HCT116 (cell line): ENCODE results near the gene NANOS1. TPM values are rescaled to one million over a fixed set of nuclear protein-coding genes. Genes with fewer than 3 reads are reported as not detected.

Source experiments
- ATAC-seq: fragments of 200-7000 bp; cut with Tn5 transposase; 2 replicates; pipeline ENCODE4 v1.9.1; 2020; ENCODE audit warnings: mild to moderate bottlenecking, moderate library complexity
- Bru-seq: library from RNA; stranded (reverse); fragments of 400-500 nt; gene quantifications from one replicate; lab custom pipeline; 2021; lab: Mats Ljungman, UMichigan
- BruChase-seq, 2 experiments: library from RNA; stranded (reverse); fragments of 400-500 nt; gene quantifications; one replicate each; lab custom pipeline; 2021; lab: Mats Ljungman, UMichigan
- BruUV-seq: library from RNA; stranded (reverse); fragments of 400-500 nt; replicated peaks from 2 replicates; lab custom pipeline; 2021; lab: Mats Ljungman, UMichigan
- CTCF ChIA-PET: fragments of 300-600 bp; sonication (Branson Sonifier 250); formaldehyde crosslinking; loops from one replicate; lab custom pipeline; 2021; ENCODE audit warnings: antibody characterized with exemption; lab: Charles Lee
- POLR2A ChIA-PET: fragments of 300-600, 350-600 bp; sonication (Branson Sonifier 250); formaldehyde crosslinking; loops from one replicate; lab custom pipeline; 2021; ENCODE audit warnings: antibody characterized with exemption; lab: Charles Lee
- RAD21 ChIA-PET, 2 experiments: fragments of 300-600 bp; sonication (Branson Sonifier 250); formaldehyde crosslinking; loops; one replicate each; lab custom pipeline; 2023; ENCODE audit warnings: low total read pairs in 2 of 2; ENCODE audit not compliant: uncharacterized antibody in 2 of 2, unreplicated experiment in 2 of 2, low non-redundant PET in 1 of 2; lab: Charles Lee
- DNase-seq: peaks from one replicate; pipeline ENCODE4 v3.0.0-alpha.2; 2010; ENCODE audit warnings: low read depth, low spot score
- H2AFZ ChIP-seq: fragments of 200-600 bp; shearing (Covaris generic), sonication (generic); 2 replicates; pipeline ENCODE4 v1.6.1; 2017; ENCODE audit warnings: low read depth, mixed run types, mixed read lengths, antibody characterized with exemption, low read length; ENCODE audit not compliant: poor library complexity, severe bottlenecking
- H3K27ac ChIP-seq: 2 replicates; pipeline ENCODE4 v1.5.1; 2012; ENCODE audit warnings: low read depth, low read length
- H3K27me3 ChIP-seq: fragments of 200-600 bp; sonication (generic); 2 replicates; pipeline ENCODE4 v1.6.1; 2016; ENCODE audit warnings: mixed run types, low read length, mixed read lengths; ENCODE audit not compliant: insufficient read depth
- H3K36me3 ChIP-seq, 2 experiments: fragments of 200-500 bp in 1 of 2; fragments of 200-600 bp in 1 of 2; sonication (Bioruptor generic) in 1 of 2; sonication (generic) in 1 of 2; 2 replicates each; pipeline versions ENCODE4 v1.5.1 to v1.6.1; 2014 to 2016; ENCODE audit warnings: low read length in 2 of 2, inconsistent platforms in 1 of 2, mixed read lengths in 1 of 2, mixed run types in 1 of 2; ENCODE audit not compliant: insufficient read depth in 2 of 2, control insufficient read depth in 1 of 2
- H3K4me1 ChIP-seq, 2 experiments: fragments of 200-600 bp in 1 of 2; sonication (generic) in 1 of 2; 2 replicates each; pipeline versions ENCODE4 v1.5.1 to v1.6.1; 2012 to 2017; ENCODE audit warnings: low read length in 2 of 2, inconsistent platforms in 1 of 2, mild to moderate bottlenecking in 1 of 2, mixed read lengths in 1 of 2, mixed run types in 1 of 2, moderate library complexity in 1 of 2; ENCODE audit not compliant: insufficient read depth in 2 of 2, control insufficient read depth in 1 of 2
- H3K4me2 ChIP-seq: fragments of 200-600 bp; sonication (generic); 2 replicates; pipeline ENCODE4 v1.6.1; 2017; ENCODE audit warnings: mixed run types, low read length, mixed read lengths
- H3K4me3 ChIP-seq, 2 experiments: fragments of 200-600 bp in 1 of 2; sonication (generic) in 1 of 2; replicated peaks in 1 of 2; 2 replicates each; pipeline ENCODE4 v1.5.1; 2011 to 2016; ENCODE audit warnings: low read length in 2 of 2, control low read depth in 1 of 2, low read depth in 1 of 2, mild to moderate bottlenecking in 1 of 2, mixed read lengths in 1 of 2, mixed run types in 1 of 2
- H3K79me2 ChIP-seq: fragments of 200-600 bp; sonication (generic); 2 replicates; pipeline ENCODE4 v1.6.1; 2017; ENCODE audit warnings: mild to moderate bottlenecking, mixed run types, low read length, moderate library complexity, mixed read lengths; ENCODE audit not compliant: insufficient read depth
- H3K9ac ChIP-seq: fragments of 200-600 bp; sonication (generic); 2 replicates; pipeline ENCODE4 v1.6.1; 2016; ENCODE audit warnings: low read length, mixed read lengths
- H3K9me2 ChIP-seq: fragments of 200-600 bp; sonication (generic), shearing (Covaris generic); 2 replicates; pipeline ENCODE4 v1.6.1; 2017; ENCODE audit warnings: mixed run types, mild to moderate bottlenecking, moderate library complexity; ENCODE audit not compliant: insufficient read depth
- H3K9me3 ChIP-seq, 2 experiments: fragments of 200-500 bp in 1 of 2; fragments of 200-600 bp in 1 of 2; sonication (Bioruptor generic) in 1 of 2; sonication (generic) in 1 of 2; 2 replicates each; pipeline ENCODE4 v1.6.1; 2014 to 2017; ENCODE audit warnings: low read length in 2 of 2, mixed read lengths in 2 of 2, inconsistent platforms in 1 of 2, low read depth in 1 of 2, mild to moderate bottlenecking in 1 of 2, mixed run types in 1 of 2, moderate library complexity in 1 of 2; ENCODE audit not compliant: control insufficient read depth in 1 of 2, insufficient read depth in 1 of 2
- H4K20me1 ChIP-seq: fragments of 200-600 bp; sonication (generic), shearing (Covaris generic); 2 replicates; pipeline ENCODE4 v1.6.1; 2017; ENCODE audit warnings: mixed run types, mild to moderate bottlenecking, moderate library complexity; ENCODE audit not compliant: insufficient read depth
- EGR1 ChIP-seq: IDR thresholded peaks from 2 replicates; pipeline ENCODE4 v1.6.1; 2012; ENCODE audit warnings: low read depth
- EZH2phosphoT487 ChIP-seq: fragments of 200-600 bp; IDR thresholded peaks from 2 replicates; pipeline ENCODE4 v1.6.1; 2018; ENCODE audit warnings: antibody characterized with exemption, borderline replicate concordance
- JUND ChIP-seq: IDR thresholded peaks from 2 replicates; pipeline ENCODE4 v1.6.1; 2012
- POLR2A ChIP-seq: IDR thresholded peaks from 2 replicates; pipeline ENCODE4 v1.7.0; 2011; ENCODE audit warnings: borderline replicate concordance; ENCODE audit not compliant: insufficient read depth, insufficient read length; ENCODE audit errors: extremely low read depth
- YY1 ChIP-seq: IDR thresholded peaks from 2 replicates; pipeline ENCODE4 v1.6.1; 2011; ENCODE audit warnings: low read length, low read depth, moderate library complexity, mild to moderate bottlenecking; ENCODE audit not compliant: insufficient replicate concordance; ENCODE audit errors: extremely low read depth
- ZFX ChIP-seq: fragments of 450-650 bp; IDR thresholded peaks from 2 replicates; pipeline ENCODE4 v1.6.1; 2017
- intact Hi-C: fragments of 100-400 bp; cut with micrococcal nuclease; formaldehyde crosslinking; loops from 2 replicates; pipeline ENCODE4 v1.10.0; 2022
- long read RNA-seq: library from polyadenylated mRNA; unstranded; transcript quantifications from one replicate; pipeline ENCODE4 v2.0.0, GENCODE V29; 2021; ENCODE audit not compliant: unreplicated experiment
- polyA plus RNA-seq: library from polyadenylated mRNA; unstranded; fragments of >200 nt; gene quantifications from 2 replicates; pipeline ENCODE4 v1.2.1, GENCODE V29; 2012; ENCODE audit warnings: missing spikeins
- total RNA-seq: library from RNA; stranded (reverse); gene quantifications from one replicate; pipeline ENCODE4 v1.2.1, GENCODE V29; 2021; ENCODE audit not compliant: unreplicated experiment
- TF ChIP-seq, protein P1 (sequence below), 3 experiments: fragments of 200-600 bp in 1 of 3; sonication (generic) in 1 of 3; IDR thresholded peaks in 2 of 3; conservative IDR thresholded peaks in 1 of 3; 2 replicates each; pipeline ENCODE4 v1.5.1; 2012 to 2017; ENCODE audit warnings: low read depth in 2 of 3, low read length in 2 of 3, antibody characterized with exemption in 1 of 3, borderline replicate concordance in 1 of 3, control low read depth in 1 of 3, mild to moderate bottlenecking in 1 of 3, mixed read lengths in 1 of 3, mixed run types in 1 of 3, moderate library complexity in 1 of 3; ENCODE audit not compliant: insufficient read depth in 1 of 3
- TF ChIP-seq, protein P2 (sequence below): IDR thresholded peaks from 2 replicates; pipeline ENCODE4 v1.6.1; 2012
- TF ChIP-seq, protein P3 (sequence below): IDR thresholded peaks from 2 replicates; pipeline ENCODE4 v1.6.1; 2011; ENCODE audit warnings: mild to moderate bottlenecking, low read length, moderate library complexity; ENCODE audit not compliant: insufficient replicate concordance; ENCODE audit errors: extremely low read depth

The NANOS1 gene, protein sequence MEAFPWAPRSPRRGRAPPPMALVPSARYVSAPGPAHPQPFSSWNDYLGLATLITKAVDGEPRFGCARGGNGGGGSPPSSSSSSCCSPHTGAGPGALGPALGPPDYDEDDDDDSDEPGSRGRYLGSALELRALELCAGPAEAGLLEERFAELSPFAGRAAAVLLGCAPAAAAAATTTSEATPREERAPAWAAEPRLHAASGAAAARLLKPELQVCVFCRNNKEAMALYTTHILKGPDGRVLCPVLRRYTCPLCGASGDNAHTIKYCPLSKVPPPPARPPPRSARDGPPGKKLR
- total RNA-seq: 1.5 TPM
- 0.22 and 0.43 TPM in 2 replicates for polyA plus RNA-seq
- percentile 25 among the genes with signal in this experiment for Bru-seq, nascent RNA
- BruChase-seq, experiment 1, labeled RNA remaining after a 6-hour chase: percentile 31 among the genes with signal in this experiment
- percentile 31 among the genes with signal in this experiment for BruChase-seq, experiment 2, labeled RNA remaining after a 2-hour chase
- long read RNA-seq, full-length matches to known transcripts: 6 of 6 reads
- long read RNA-seq, partial matches to known transcripts: 0 of 6 reads
- long read RNA-seq, other reads (novel, unspliced or antisense): 0 of 6 reads

DNA sequence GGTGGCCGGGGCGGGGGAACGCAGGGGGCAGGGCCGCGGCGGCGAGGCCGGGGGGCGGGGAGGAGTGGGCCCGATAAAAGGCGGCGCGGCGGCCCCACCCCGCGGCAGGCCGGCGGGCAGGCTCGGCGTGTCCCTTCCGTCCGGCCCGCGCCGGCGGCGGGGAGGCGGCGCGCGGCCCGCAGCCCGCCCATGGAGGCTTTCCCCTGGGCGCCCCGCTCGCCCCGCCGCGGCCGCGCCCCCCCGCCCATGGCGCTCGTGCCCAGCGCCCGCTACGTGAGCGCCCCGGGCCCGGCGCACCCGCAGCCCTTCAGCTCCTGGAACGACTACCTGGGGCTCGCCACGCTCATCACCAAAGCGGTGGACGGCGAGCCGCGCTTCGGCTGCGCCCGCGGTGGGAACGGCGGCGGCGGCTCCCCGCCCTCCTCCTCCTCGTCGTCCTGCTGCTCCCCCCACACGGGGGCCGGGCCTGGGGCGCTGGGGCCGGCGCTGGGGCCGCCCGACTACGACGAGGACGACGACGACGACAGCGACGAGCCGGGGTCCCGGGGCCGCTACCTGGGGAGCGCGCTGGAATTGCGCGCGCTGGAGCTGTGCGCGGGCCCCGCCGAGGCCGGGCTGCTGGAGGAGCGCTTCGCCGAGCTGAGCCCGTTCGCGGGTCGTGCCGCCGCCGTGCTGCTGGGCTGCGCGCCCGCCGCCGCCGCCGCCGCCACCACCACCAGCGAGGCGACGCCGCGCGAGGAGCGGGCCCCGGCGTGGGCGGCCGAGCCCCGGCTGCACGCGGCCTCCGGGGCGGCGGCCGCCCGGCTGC is at the start of gene NANOS1:
TSS of gene NANOS1 (plus strand) at position 102 of the 808 bp plus-strand sequence. CDS start at position 190, 88 bp downstream.
- H3K4me2 ChIP-seq: peak within 1 kb of the TSS; percentile 76
- peaks cover 22% of the 10 kb centered on the region for H3K79me2 ChIP-seq
- peak within 1 kb of the TSS; percentile 52 for H3K9ac ChIP-seq
- TF ChIP-seq POLR2A (peak; percentile 75), ZFX (peak; percentile 56), JUND (no peak)
- TF ChIP-seq, all 23 proteins: peak for 2
- Histone ChIP-seq H3K4me3 (peak within 1 kb of the TSS; percentile 18 to 51), H3K36me3 (peaks cover 19 to 30% of the 10 kb centered on the region in 2 experiments), H3K4me1 (peaks cover 18 to 48% of the 10 kb centered on the region in 2 experiments), H3K27me3 (no peaks in the 10 kb centered on the region), H3K27ac (peak within 1 kb of the TSS; percentile 52), H4K20me1 (peaks cover 28% of the 10 kb centered on the region), H3K9me2 (no peaks in the 10 kb centered on the region), H2AFZ (no peak within 1 kb of the TSS), H3K9me3 (no peaks in the 10 kb centered on the region)
- BruUV-seq: no TSS peak
- ChIA-PET CTCF (interaction anchor here (0.9 kb wide), 1 partner anchor 461 kb away, joined by 3 read pairs; no protein-coding TSS in a partner anchor), POLR2A (interaction anchor here (0.6 to 1.0 kb wide), 3 partner anchors 14 to 147 kb away, joined by 3 to 4 read pairs (median 3); no protein-coding TSS in a partner anchor), RAD21 (interaction anchor here in 1 of 2 experiments (0.9 kb wide), 1 partner anchor 190 kb away, joined by 3 read pairs; no protein-coding TSS in a partner anchor)
- peak; percentile 27 for ATAC-seq
- intact Hi-C loops: no loop called here
- no peak for DNase-seq

DNA sequence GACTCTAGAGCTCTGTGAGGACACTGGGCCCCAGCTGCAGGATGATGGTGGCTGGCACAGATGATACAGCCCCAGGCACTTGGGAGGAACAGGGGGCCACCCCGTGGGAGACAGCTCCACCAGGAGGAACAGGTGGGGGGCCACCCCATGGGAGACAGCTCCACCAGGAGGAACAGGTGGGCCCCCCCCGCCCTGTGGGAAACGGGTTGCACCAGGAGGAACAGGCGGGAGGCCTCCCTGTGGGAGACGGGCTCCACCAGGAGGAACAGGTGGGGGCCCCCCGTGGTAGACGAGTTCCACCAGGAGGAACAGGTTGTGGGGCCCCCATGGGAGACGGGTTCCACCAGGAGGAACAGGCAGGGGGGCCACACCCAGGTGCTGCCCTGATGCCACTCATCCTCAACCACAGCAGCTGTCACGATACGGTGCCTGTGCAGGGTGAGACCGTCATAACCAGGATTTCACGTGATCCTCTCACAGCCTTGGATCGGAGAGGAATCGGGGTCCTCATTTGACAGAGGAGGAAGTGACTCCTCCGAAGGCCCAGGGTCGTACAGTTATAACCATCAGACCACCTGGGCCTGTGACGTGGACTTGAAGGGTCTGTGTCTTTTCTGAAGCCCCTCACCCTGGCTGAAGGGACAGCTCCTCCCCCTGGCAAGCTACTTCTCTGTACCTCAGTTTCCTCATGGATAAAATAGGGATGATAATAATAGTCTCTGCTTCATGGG is 49.2 kb upstream of the NANOS1 start:
- no peak overlapping the region for H2AFZ ChIP-seq
- ChIA-PET RAD21 (no interaction called here), CTCF (no interaction called here), POLR2A (no interaction called here)
- no peaks in the 10 kb centered on the region for H4K20me1 ChIP-seq
- DNase-seq (no peak), ATAC-seq (no peak)
- no TSS peak for BruUV-seq
- no peaks in the 10 kb centered on the region for H3K9me2 ChIP-seq
- no peaks in the 10 kb centered on the region for H3K9me3 ChIP-seq
- no peak overlapping the region for H3K4me3 ChIP-seq
- H3K27ac ChIP-seq: no peak overlapping the region
- no peaks in the 10 kb centered on the region for H3K79me2 ChIP-seq
- no peaks in the 10 kb centered on the region for H3K36me3 ChIP-seq
- H3K4me1 ChIP-seq: no peaks in the 10 kb centered on the region
- H3K9ac ChIP-seq: no peak overlapping the region
- intact Hi-C loops: no loop called here
- H3K27me3 ChIP-seq: no peaks in the 10 kb centered on the region
- H3K4me2 ChIP-seq: no peak overlapping the region
- TF ChIP-seq, protein P1, sequence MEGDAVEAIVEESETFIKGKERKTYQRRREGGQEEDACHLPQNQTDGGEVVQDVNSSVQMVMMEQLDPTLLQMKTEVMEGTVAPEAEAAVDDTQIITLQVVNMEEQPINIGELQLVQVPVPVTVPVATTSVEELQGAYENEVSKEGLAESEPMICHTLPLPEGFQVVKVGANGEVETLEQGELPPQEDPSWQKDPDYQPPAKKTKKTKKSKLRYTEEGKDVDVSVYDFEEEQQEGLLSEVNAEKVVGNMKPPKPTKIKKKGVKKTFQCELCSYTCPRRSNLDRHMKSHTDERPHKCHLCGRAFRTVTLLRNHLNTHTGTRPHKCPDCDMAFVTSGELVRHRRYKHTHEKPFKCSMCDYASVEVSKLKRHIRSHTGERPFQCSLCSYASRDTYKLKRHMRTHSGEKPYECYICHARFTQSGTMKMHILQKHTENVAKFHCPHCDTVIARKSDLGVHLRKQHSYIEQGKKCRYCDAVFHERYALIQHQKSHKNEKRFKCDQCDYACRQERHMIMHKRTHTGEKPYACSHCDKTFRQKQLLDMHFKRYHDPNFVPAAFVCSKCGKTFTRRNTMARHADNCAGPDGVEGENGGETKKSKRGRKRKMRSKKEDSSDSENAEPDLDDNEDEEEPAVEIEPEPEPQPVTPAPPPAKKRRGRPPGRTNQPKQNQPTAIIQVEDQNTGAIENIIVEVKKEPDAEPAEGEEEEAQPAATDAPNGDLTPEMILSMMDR (IDR thresholded peaks at IDR 0.05 in 2 of 3, conservative IDR thresholded peaks at IDR 0.05 in 1 of 3; ENCODE audit: borderline replicate concordance in 1 of 3, insufficient read depth in 1 of 3, low read depth in 2 of 3, low read length in 2 of 3): no peak
- TF ChIP-seq EZH2phosphoT487: no peak
- TF ChIP-seq YY1: no peak
- TF ChIP-seq, protein P2, sequence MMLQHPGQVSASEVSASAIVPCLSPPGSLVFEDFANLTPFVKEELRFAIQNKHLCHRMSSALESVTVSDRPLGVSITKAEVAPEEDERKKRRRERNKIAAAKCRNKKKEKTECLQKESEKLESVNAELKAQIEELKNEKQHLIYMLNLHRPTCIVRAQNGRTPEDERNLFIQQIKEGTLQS: no peak
- TF ChIP-seq, protein P3, sequence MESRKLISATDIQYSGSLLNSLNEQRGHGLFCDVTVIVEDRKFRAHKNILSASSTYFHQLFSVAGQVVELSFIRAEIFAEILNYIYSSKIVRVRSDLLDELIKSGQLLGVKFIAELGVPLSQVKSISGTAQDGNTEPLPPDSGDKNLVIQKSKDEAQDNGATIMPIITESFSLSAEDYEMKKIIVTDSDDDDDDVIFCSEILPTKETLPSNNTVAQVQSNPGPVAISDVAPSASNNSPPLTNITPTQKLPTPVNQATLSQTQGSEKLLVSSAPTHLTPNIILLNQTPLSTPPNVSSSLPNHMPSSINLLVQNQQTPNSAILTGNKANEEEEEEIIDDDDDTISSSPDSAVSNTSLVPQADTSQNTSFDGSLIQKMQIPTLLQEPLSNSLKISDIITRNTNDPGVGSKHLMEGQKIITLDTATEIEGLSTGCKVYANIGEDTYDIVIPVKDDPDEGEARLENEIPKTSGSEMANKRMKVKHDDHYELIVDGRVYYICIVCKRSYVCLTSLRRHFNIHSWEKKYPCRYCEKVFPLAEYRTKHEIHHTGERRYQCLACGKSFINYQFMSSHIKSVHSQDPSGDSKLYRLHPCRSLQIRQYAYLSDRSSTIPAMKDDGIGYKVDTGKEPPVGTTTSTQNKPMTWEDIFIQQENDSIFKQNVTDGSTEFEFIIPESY: no peak
- TF ChIP-seq EGR1: no peak
